Activated naive CD4-positive, alpha-beta T cell treated with anti-CD3 and anti-CD28 coated beads, Interleukin-2, amount 50 U/mL, for 16 hours (primary cell): ENCODE data around the gene COG8.

Experiments
- DNase-seq: peaks from one replicate; pipeline ENCODE4 v3.0.0-alpha.2; 2020

The COG8 gene

GRCh38 chr16:69344171-69344570, 4.8 kb upstream of the COG8 start:
- no peak for DNase-seq

DNA sequence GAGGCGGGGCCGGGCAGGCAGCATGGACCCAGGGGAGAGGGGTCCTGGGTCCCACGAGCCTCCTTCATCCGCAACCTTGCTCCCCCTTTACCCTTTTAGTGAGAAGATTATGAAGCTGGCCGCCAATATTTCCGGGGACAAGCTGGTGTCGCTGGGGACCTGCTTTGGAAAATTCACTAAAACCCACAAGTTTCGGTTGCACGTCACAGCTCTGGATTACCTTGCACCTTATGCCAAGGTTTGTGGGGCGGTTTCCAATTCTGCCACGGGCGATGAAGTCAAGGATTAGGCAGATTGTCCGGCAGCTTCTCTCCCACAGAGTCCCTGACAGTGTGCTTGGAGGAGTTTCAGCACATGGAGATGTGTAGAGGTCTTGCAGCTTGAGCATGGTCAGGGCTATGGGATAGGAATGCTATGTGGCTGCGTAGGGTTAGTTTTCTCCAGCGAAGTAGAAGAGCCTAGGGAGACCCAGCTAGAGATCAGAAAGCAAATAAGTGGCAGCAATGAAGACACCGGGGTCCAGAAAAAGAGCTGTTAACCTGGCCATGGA, 806 bp upstream of the COG8 start:
- no peak for DNase-seq

DNA sequence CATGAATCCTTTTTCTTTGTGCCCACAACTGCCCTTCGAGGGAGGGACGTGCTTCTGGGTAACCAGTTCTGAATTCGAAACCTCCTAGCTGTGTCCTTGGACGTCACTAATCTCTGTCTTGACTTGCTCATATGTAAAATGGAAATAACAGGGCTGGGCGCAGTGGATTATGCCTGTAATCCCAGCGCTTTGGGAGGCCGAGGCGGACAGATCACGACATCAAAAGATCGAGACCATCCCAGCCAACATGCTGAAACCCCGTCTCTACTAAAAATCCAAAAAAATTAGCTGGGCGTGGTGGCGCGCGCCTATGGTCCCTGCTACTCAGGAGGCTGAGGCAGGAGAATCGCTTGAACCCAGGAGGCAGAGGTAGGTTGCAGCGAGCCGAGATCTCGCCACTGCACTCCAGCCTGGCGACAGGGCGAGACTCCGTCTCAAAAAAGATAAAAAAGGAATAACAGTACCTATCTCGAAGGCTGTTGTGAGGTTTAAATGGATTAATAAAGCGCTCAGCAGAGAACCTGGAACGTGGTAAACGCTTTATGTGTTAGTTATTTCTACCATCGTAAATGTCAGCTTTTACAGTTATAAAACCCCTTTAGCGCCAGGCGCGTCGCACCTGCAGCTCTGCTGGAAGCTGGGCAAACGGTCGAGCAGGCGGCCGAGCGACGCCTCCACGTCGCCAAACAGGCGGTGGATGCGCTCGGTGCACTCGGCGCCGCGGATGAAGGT, 641 bp downstream of the COG8 start:
- DNase-seq, result no peak

DNA sequence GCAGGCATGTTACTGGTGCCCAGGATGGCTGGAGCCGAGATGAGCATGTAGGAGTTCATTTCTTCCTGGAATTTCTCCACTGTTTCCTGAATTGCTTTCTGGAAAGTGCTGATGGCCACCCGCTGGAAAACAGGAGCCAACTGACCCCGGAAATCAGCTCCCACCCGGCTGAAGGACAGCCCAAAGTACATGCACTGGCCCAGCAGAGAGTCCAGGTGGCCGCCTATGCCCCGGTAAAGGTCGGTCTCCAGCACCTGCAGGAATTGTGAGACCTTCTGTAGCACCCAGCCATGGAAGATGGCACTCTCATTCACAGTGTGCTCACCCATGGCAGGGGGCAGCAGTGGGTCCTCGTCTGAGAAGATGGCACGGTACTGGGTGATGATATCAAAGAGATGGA, 4.7 kb downstream of the COG8 start:
- DNase-seq, result no peak

GRCh38 chr16:69330286-69331109, 8.9 kb downstream of the COG8 start, which contains the start of gene PDF:
Gene PDF (minus strand): TSS chr16:69330588. CDS start chr16:69330570, 18 bp downstream.
- peak; percentile 83 for DNase-seq

DNA sequence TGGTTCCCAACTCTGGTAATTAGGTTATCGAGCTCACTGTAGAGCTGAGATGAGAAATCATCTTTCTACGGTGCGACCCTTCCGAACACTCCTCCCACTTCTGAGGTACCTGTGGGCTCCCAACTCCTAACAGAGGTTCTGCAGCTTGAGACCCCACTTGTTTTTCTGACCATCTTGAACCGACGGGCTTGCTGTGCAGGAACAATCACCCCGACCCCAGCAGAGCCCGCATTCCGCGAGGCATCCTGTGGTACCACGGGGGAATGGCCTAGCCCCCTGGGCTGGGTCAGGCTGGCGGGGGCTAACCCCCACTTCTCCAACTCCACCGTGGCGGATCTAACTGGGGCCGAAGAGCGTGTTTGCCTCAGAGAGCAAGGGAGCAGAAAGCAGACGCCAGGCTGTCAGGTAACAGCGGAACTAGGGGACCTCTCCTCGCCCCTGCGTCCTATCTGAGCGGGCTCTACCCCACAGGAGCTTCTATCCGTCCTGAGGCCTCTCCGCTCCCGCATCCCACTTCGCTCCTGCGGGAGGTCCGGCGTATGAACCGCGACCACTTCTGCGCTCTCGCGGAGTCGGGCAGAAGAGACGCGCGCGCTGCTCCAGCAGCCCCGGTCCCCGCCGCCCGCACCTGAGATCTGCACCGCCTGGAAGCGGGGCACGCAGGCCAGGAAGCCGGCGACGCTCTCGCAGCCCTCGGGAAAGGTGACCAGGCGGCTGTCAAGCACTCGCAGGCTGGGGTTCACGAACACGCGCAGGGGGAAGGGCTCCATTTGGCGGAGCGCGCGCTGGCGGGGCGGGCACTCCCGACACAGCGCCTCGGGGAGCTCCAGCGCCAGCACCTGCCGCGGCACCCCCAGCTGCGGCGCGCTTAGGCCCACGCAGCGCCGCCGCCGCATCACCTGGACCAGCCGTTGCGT, 9.7 kb downstream of the COG8 start:
- DNase-seq, result peak; percentile 68

DNA sequence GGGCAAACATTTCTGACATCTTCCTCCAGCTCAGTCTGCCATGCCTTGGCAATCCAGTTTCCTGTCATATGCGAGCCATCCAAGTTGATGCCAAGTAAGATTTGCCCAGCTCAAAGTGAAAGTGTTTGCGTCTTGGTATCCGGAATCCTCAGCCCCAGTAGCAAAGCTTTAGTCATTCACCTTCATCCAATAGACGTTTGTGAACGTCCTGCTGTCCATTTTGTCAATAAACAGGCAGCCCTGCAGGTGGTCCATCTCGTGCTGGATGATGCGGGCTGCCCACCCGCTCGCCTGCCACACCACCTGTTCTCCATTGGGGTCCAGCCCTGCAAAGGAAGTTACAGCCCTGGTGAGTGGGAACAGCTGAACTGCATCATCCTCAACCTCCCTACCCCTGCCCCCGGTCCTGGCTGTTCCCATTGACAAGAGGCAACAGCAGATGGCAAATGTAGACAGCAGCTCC, 10.5 kb downstream of the COG8 start:
- DNase-seq, result no peak

- DNase-seq, result no peak
Measured at GRCh38 chr16:69327585-69328310, 11.6 kb downstream of the COG8 start.

DNA sequence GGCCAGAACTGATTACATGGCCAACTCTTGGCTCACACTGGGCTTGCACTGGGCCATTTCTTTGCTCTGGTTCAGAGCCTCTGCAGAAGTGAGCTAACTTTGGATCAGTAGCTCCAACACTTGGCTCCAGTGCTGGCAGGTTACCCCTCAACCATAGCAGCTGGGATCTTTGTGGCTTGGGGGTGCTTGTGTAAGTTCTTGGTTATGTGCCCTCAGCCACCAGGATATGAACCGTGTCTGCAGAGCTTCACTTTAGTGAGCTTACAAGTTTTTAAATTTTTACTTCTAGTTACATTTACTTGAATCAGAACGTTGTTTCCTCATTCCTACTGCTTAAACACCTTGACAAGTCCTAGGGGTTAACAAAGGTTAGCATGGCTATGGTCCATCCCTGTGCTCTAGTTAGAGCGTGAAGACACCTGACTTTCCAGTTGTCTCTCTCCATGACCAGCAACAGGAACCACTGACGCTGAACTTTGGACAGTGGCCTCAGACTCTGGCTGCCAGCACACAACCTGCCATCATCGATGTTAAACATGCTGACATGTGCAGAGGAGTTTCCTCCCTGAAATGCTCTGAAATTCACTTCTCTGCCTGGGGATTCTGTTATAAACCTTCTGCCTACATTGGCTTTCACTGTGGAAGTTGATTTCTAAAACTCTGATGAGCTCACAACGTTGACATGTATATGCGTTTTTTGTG, 13.0 kb downstream of the COG8 start:
- no peak for DNase-seq

GRCh38 chr16:69325784-69326171, 13.6 kb downstream of the COG8 start:
- no peak for DNase-seq

DNA sequence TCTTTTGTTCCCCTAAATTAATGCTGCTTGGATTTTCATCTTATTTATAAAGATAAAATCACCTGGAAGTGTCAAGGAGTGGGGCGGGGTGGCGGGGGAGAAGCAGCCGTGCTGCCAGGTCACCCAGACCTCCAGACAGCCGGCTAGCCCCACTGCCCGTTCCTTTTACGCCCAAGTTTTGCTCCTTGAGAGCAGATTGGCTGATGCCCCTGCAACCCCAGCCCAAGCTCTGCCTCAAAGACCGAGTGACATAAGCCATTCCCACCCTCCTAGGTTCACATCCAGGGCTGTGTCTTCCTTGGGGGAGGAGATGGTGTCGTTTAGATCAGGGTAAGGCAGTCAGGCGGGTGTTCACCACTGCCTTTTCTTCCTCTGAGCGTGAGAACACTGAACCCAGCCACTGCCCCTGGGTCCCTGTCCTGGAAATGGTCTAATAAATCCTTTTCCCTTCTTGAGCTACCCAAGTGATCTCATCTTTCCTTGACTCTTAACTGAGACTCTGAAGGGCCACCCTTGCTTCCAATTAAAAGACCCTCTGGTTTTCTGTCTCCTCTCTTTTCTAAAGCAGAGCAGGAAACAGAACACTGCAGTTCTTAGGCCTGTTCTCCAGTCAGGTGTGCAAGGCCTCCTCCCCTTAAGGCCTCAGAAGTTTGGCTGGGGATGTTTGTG, 14.6 kb downstream of the COG8 start:
- DNase-seq, result no peak

- no peak for DNase-seq
Measured at GRCh38 chr16:69324013-69324531, 15.3 kb downstream of the COG8 start.

DNA sequence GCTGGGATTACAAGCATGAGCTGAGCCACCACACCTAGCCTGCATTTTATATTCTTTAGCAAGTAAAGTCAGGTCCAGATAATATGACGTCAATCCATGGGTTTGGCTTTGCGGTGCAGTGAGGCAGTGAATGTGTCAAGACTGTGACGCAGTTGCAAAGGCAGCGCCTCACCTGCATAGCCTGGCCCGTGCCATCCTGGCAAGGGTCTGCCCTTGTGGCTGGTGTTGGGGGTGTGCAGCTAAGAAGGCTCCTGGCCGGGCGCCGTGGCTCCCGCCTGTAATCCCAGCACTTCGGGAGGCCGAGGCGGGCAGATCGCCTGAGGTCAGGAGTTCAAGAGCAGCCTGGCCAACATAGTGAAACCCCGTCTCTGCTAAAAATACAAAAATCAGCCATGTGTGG, 15.9 kb downstream of the COG8 start:
- no peak for DNase-seq

DNA sequence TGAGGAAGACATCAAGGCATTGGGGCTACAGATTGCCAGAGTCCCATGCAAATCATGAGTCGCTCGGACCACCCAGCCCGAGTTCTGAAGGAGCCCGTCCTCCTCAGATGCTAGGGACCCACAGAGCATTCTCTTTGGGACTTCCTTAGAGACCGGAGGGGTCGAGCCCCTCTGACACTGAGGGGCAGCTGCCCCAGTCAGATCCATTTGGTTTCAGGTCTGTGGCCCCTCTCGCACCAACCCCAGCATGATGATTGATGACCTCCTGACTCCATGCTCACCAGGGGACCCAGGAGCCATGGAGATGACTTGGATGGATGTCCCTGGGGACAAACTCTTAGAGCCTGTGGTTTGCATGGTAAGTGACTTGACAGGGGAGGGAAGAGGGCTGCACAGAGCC, 17.0 kb downstream of the COG8 start:
- DNase-seq, result no peak

DNA sequence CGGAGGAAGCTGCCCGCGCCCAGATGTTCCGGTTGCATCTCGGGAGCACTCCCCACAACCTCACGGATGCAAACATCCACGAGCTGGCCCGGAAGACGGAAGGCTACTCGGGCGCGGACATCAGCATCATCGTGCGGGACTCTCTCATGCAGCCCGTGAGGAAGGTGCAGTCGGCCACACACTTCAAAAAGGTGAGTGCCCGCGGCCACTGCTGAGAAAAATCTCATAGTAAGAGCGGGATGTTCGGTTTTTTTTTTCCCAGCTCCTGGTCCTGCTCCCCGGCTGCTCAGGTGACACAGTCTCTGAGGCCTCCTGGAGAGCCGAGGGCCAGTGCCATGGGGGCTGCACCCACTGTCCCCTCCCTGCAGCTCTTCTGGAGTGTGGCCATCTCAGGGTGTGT, 18.3 kb downstream of the COG8 start:
- DNase-seq, result no peak

- no peak for DNase-seq
Measured at GRCh38 chr16:69320740-69321073, 18.7 kb downstream of the COG8 start.

- no peak for DNase-seq
Measured at GRCh38 chr16:69319826-69320739, 19.3 kb downstream of the COG8 start.

DNA sequence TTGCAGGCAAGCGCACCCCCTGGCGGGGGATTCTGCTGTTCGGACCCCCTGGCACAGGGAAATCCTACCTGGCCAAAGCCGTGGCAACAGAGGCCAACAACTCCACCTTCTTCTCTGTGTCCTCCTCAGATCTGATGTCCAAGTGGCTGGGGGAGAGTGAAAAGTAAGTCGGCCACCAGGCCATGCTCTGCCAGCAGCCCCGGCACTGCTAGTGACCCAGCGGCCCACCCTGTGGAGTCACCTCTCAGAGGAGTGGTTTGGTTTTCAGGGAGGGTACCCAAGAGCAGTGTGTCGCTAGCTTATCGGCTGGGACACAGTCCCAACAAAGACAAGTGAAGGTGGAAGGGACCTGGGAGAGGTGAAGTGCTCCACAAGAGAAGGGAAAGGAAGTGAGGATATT, 20.0 kb downstream of the COG8 start:
- no peak for DNase-seq

DNA sequence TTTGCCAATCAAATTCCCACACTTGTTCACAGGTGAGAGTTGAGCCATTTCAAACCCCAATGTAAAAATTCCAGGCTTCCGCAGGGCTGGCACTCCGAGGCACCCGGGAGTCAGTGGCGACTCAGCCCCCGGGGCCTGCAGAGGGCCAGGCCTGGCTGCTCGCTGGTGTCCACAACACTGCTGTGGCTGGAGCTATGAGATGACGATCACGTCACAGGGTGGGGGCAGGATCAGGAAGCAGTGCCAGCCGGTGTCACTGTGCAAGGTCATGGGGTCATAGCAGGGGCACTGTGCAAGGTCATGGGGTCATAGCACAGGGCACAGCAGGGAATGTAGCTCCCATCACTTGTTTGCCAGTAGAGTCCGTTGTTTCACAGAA, 20.5 kb downstream of the COG8 start:
- DNase-seq, result no peak
